Measurements from ENCODE around the gene RAB37. TPM values are rescaled to one million over a fixed set of nuclear protein-coding genes. Genes with fewer than 3 reads are reported as not detected.
A peak's percentile ranks its signal among the peaks of the same experiment; 100 is the strongest.

Gene RAB37
- total and polyA plus RNA-seq, 2 of the 13 experiments (the other 11 are each of a cell fraction or from before 2014, with no cell fraction given): 0.91 to 3.7 TPM

DNA sequence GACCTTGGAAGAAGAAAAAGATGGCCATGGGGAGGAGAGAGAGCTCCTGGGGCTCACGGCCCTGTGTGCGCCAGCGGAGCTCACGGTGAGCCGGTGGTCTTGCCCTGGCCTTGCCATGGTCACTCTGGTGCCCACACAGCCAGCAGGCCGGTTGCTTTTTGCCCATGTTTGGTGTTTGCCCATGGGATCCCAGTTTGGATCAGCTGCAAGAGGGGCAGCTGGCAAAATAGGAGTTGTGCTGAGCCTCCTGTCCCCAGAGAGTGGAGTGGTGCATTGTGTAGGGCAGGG is 12.9 kb downstream of the RAB37 start (continued):
- TF ChIP-seq ZNF607 (CRISPR knock-in tag; IDR thresholded peaks at IDR 0.05; ENCODE audit: borderline replicate concordance) (0 out of 2 replicates have a peak, but pooled peaks have one; percentile 43), ZNF234 (CRISPR knock-in tag; conservative IDR thresholded peaks at IDR 0.05) (0 out of 2 replicates have a peak, but pooled peaks have one; percentile 38), ZNF143 (CRISPR knock-in tag; IDR thresholded peaks at IDR 0.05) (no peak), ZNF781 (CRISPR knock-in tag; IDR thresholded peaks at IDR 0.05; ENCODE audit: borderline replicate concordance, not compliant biosample characterization) (peak; percentile 19), ELF4 (CRISPR knock-in tag; IDR thresholded peaks at IDR 0.05; ENCODE audit: borderline replicate concordance) (0 out of 2 replicates have a peak, but pooled peaks have one; percentile 22), TAF1 (CRISPR knock-in tag; IDR thresholded peaks at IDR 0.05) (peak; percentile 11; the same call in 1 of the 2 replicates), ZNF451 (CRISPR knock-in tag; IDR thresholded peaks at IDR 0.05) (0 out of 2 replicates have a peak, but pooled peaks have one; percentile 2), ZBTB42 (CRISPR knock-in tag; IDR thresholded peaks at IDR 0.05) (peak; percentile 84; the same call in 1 of the 2 replicates)
- TF ChIP-seq, protein P1, sequence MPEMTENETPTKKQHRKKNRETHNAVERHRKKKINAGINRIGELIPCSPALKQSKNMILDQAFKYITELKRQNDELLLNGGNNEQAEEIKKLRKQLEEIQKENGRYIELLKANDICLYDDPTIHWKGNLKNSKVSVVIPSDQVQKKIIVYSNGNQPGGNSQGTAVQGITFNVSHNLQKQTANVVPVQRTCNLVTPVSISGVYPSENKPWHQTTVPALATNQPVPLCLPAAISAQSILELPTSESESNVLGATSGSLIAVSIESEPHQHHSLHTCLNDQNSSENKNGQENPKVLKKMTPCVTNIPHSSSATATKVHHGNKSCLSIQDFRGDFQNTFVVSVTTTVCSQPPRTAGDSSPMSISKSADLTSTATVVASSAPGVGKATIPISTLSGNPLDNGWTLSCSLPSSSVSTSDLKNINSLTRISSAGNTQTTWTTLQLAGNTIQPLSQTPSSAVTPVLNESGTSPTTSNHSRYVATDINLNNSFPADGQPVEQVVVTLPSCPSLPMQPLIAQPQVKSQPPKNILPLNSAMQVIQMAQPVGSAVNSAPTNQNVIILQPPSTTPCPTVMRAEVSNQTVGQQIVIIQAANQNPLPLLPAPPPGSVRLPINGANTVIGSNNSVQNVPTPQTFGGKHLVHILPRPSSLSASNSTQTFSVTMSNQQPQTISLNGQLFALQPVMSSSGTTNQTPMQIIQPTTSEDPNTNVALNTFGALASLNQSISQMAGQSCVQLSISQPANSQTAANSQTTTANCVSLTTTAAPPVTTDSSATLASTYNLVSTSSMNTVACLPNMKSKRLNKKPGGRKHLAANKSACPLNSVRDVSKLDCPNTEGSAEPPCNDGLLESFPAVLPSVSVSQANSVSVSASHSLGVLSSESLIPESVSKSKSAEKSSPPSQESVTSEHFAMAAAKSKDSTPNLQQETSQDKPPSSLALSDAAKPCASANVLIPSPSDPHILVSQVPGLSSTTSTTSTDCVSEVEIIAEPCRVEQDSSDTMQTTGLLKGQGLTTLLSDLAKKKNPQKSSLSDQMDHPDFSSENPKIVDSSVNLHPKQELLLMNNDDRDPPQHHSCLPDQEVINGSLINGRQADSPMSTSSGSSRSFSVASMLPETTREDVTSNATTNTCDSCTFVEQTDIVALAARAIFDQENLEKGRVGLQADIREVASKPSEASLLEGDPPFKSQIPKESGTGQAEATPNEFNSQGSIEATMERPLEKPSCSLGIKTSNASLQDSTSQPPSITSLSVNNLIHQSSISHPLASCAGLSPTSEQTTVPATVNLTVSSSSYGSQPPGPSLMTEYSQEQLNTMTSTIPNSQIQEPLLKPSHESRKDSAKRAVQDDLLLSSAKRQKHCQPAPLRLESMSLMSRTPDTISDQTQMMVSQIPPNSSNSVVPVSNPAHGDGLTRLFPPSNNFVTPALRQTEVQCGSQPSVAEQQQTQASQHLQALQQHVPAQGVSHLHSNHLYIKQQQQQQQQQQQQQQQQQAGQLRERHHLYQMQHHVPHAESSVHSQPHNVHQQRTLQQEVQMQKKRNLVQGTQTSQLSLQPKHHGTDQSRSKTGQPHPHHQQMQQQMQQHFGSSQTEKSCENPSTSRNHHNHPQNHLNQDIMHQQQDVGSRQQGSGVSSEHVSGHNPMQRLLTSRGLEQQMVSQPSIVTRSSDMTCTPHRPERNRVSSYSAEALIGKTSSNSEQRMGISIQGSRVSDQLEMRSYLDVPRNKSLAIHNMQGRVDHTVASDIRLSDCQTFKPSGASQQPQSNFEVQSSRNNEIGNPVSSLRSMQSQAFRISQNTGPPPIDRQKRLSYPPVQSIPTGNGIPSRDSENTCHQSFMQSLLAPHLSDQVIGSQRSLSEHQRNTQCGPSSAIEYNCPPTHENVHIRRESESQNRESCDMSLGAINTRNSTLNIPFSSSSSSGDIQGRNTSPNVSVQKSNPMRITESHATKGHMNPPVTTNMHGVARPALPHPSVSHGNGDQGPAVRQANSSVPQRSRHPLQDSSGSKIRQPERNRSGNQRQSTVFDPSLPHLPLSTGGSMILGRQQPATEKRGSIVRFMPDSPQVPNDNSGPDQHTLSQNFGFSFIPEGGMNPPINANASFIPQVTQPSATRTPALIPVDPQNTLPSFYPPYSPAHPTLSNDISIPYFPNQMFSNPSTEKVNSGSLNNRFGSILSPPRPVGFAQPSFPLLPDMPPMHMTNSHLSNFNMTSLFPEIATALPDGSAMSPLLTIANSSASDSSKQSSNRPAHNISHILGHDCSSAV (CRISPR knock-in tag; IDR thresholded peaks at IDR 0.05; ENCODE audit: borderline replicate concordance): 0 out of 2 replicates have a peak, but pooled peaks have one; percentile 25
- TF ChIP-seq, protein P2, sequence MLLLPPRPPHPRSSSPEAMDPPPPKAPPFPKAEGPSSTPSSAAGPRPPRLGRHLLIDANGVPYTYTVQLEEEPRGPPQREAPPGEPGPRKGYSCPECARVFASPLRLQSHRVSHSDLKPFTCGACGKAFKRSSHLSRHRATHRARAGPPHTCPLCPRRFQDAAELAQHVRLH (CRISPR knock-in tag; IDR thresholded peaks at IDR 0.05; ENCODE audit: borderline replicate concordance, low read depth): 0 out of 2 replicates have a peak, but pooled peaks have one; percentile 2
- TF ChIP-seq, protein P3, sequence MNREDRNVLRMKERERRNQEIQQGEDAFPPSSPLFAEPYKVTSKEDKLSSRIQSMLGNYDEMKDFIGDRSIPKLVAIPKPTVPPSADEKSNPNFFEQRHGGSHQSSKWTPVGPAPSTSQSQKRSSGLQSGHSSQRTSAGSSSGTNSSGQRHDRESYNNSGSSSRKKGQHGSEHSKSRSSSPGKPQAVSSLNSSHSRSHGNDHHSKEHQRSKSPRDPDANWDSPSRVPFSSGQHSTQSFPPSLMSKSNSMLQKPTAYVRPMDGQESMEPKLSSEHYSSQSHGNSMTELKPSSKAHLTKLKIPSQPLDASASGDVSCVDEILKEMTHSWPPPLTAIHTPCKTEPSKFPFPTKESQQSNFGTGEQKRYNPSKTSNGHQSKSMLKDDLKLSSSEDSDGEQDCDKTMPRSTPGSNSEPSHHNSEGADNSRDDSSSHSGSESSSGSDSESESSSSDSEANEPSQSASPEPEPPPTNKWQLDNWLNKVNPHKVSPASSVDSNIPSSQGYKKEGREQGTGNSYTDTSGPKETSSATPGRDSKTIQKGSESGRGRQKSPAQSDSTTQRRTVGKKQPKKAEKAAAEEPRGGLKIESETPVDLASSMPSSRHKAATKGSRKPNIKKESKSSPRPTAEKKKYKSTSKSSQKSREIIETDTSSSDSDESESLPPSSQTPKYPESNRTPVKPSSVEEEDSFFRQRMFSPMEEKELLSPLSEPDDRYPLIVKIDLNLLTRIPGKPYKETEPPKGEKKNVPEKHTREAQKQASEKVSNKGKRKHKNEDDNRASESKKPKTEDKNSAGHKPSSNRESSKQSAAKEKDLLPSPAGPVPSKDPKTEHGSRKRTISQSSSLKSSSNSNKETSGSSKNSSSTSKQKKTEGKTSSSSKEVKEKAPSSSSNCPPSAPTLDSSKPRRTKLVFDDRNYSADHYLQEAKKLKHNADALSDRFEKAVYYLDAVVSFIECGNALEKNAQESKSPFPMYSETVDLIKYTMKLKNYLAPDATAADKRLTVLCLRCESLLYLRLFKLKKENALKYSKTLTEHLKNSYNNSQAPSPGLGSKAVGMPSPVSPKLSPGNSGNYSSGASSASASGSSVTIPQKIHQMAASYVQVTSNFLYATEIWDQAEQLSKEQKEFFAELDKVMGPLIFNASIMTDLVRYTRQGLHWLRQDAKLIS (CRISPR knock-in tag; IDR thresholded peaks at IDR 0.05): 0 out of 2 replicates have a peak, but pooled peaks have one; percentile 19
- TF ChIP-seq, protein P4, sequence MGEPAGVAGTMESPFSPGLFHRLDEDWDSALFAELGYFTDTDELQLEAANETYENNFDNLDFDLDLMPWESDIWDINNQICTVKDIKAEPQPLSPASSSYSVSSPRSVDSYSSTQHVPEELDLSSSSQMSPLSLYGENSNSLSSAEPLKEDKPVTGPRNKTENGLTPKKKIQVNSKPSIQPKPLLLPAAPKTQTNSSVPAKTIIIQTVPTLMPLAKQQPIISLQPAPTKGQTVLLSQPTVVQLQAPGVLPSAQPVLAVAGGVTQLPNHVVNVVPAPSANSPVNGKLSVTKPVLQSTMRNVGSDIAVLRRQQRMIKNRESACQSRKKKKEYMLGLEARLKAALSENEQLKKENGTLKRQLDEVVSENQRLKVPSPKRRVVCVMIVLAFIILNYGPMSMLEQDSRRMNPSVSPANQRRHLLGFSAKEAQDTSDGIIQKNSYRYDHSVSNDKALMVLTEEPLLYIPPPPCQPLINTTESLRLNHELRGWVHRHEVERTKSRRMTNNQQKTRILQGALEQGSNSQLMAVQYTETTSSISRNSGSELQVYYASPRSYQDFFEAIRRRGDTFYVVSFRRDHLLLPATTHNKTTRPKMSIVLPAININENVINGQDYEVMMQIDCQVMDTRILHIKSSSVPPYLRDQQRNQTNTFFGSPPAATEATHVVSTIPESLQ (CRISPR knock-in tag; conservative IDR thresholded peaks at IDR 0.05): 0 out of 2 replicates have a peak, but pooled peaks have one; percentile 0

Data from HepG2 (cell line).